Endothelial cell (in vitro differentiated cells): ENCODE measurements around the gene TRMT44. TPM values are rescaled to one million over a fixed set of nuclear protein-coding genes. Genes with fewer than 3 reads are reported as not detected.

Experiments used
- DNase-seq: peaks from one replicate; pipeline ENCODE4 v3.0.0; 2021; ENCODE audit warnings: low spot score
- H3K27ac Mint-ChIP-seq: one replicate; pipeline ENCODE4 v1.8.0; 2021; ENCODE audit warnings: mixed read lengths, inconsistent platforms; ENCODE audit not compliant: unreplicated experiment
- H3K27me3 Mint-ChIP-seq: one replicate; pipeline ENCODE4 v1.8.0; 2021; ENCODE audit warnings: mild to moderate bottlenecking, moderate library complexity, mixed read lengths, inconsistent platforms; ENCODE audit not compliant: unreplicated experiment
- H3K36me3 Mint-ChIP-seq: one replicate; pipeline ENCODE4 v1.8.0; 2021; ENCODE audit warnings: mild to moderate bottlenecking, low read depth, mixed read lengths, inconsistent platforms; ENCODE audit not compliant: unreplicated experiment
- H3K4me1 Mint-ChIP-seq: one replicate; pipeline ENCODE4 v1.8.0; 2021; ENCODE audit warnings: mild to moderate bottlenecking, mixed read lengths, inconsistent platforms; ENCODE audit not compliant: unreplicated experiment
- H3K4me3 Mint-ChIP-seq: one replicate; pipeline ENCODE4 v1.8.0; 2021; ENCODE audit warnings: mild to moderate bottlenecking, mixed read lengths, inconsistent platforms; ENCODE audit not compliant: unreplicated experiment
- H3K9me3 Mint-ChIP-seq: one replicate; pipeline ENCODE4 v1.8.0; 2021; ENCODE audit warnings: mixed read lengths, inconsistent platforms; ENCODE audit not compliant: unreplicated experiment
- CTCF ChIP-seq: fragments of 200-600 bp; sonication (generic); IDR thresholded peaks from one replicate; pipeline ENCODE4 v1.5.0; 2021; ENCODE audit warnings: antibody characterized with exemption; ENCODE audit not compliant: unreplicated experiment
- total RNA-seq: library from RNA; stranded (reverse); fragmentation: NEBNext Ultra II Directional; extraction: Animal tissue kit (Norgen Biotek cat#: 25700); gene quantifications from one replicate; pipeline ENCODE4 v1.2.1, GENCODE V29; 2021; ENCODE audit not compliant: unreplicated experiment

Gene TRMT44
- total RNA-seq, 1 donor from 2014 or later, result 38.5 TPM

GRCh38 chr4:8472158-8472688 lies 31.6 kb downstream of the TRMT44 start:
- Mint-ChIP-seq H3K4me1 (peaks cover 5% of the 10 kb centered on the region), H3K27ac (no peak overlapping the region), H3K4me3 (peak overlapping the region; percentile 3), H3K9me3 (no peaks in the 10 kb centered on the region), H3K27me3 (peaks cover 6% of the 10 kb centered on the region), H3K36me3 (peaks cover 32% of the 10 kb centered on the region)
- no peak for DNase-seq
- no peak for TF ChIP-seq CTCF

- H3K4me3 Mint-ChIP-seq, result no peak overlapping the region
- H3K27ac Mint-ChIP-seq, result peak overlapping the region; percentile 18
- peaks cover 5% of the 10 kb centered on the region for H3K4me1 Mint-ChIP-seq
Observed at GRCh38 chr4:8472689-8473197, 32.2 kb downstream of the TRMT44 start.

GRCh38 chr4:8473198-8473919 lies 32.8 kb downstream of the TRMT44 start:
- peaks cover 6% of the 10 kb centered on the region for H3K27me3 Mint-ChIP-seq
- no peak for DNase-seq
- TF ChIP-seq CTCF, result no peak
- peaks cover 29% of the 10 kb centered on the region for H3K36me3 Mint-ChIP-seq
- peak overlapping the region; percentile 18 for H3K27ac Mint-ChIP-seq
- no peaks in the 10 kb centered on the region for H3K9me3 Mint-ChIP-seq
- H3K4me1 Mint-ChIP-seq, result peaks cover 5% of the 10 kb centered on the region
- H3K4me3 Mint-ChIP-seq, result no peak overlapping the region

More at GRCh38 chr4:8472689-8473197, 32.2 kb downstream of the TRMT44 start:
- TF ChIP-seq CTCF, result no peak
- peaks cover 32% of the 10 kb centered on the region for H3K36me3 Mint-ChIP-seq
- H3K27me3 Mint-ChIP-seq, result peaks cover 6% of the 10 kb centered on the region
- DNase-seq, result no peak
- H3K9me3 Mint-ChIP-seq, result no peaks in the 10 kb centered on the region

GRCh38 chr4:8473920-8474590 lies 33.5 kb downstream of the TRMT44 start:
- Mint-ChIP-seq H3K27me3 (peaks cover 6% of the 10 kb centered on the region), H3K27ac (no peak overlapping the region), H3K4me1 (peaks cover 4% of the 10 kb centered on the region), H3K9me3 (no peaks in the 10 kb centered on the region), H3K4me3 (no peak overlapping the region), H3K36me3 (peaks cover 24% of the 10 kb centered on the region)
- DNase-seq, result no peak
- no peak for TF ChIP-seq CTCF
